Renal cortex interstitium (tissue), 11 donors: Measurements from ENCODE around the gene ZNF692. TPM values are rescaled to one million over a fixed set of nuclear protein-coding genes. Genes with fewer than 3 reads are reported as not detected.

ENCODE experiments used
- DNase-seq, 11 donors: peaks; one replicate each; pipeline ENCODE4 v3.0.0-alpha.2; 2013; ENCODE audit warnings: low read depth in 9 of 11, low spot score in 4 of 11; ENCODE audit errors: extremely low read depth in 1 of 11
- polyA plus RNA-seq, 3 donors: library from polyadenylated mRNA; unstranded; fragments of 120-200 nt; gene quantifications; one replicate each; pipeline ENCODE4 v1.2.1, GENCODE V29; 2013; ENCODE audit not compliant: insufficient read length in 3 of 3

ZNF692 gene
- polyA plus RNA-seq, 3 donors = 43.2 to 61.9 (median 47.0) TPM

GRCh38 chr1:248802454-248802853 lies 56.4 kb downstream of the ZNF692 start:
- no peak for DNase-seq

DNA sequence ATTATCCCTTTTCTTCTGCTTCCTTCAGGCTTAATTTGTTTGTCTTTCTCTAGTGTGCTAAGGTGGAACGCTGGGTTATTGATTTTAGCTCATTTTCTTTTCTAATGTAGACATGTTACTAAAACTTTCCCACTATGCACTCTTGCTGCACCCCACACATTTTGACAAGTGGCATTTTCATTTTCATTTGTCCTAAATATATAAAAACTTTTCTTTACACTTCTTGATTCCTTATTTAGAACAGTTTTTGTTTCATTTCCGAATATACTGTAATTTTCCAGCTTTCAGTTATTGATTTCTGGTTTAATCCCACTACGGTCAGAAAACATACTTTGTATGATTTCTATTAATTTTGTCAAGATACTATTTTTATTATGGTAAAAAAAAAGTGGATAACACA lies 58.4 kb downstream of the ZNF692 start:
- DNase-seq = no peak

Other genes with a start within 250 kb of the ZNF692 start
- not detected for gene OR2T11, start 224.0 kb downstream of the ZNF692 start, polyA plus RNA-seq
- not detected for gene OR2T35, start 213.8 kb downstream of the ZNF692 start, polyA plus RNA-seq
- not detected for gene OR2T27, start 203.6 kb downstream of the ZNF692 start, polyA plus RNA-seq
- gene OR14I1, start 156.3 kb downstream of the ZNF692 start, polyA plus RNA-seq = not detected
- gene LYPD8, start 103.3 kb downstream of the ZNF692 start, polyA plus RNA-seq = under 1 TPM in 1 of 3 donors, not detected in 2; 0.17 TPM
- 10 to 100 TPM; 23.6 to 31.4 (median 30.0) TPM for gene SH3BP5L, start 33.2 kb downstream of the ZNF692 start, polyA plus RNA-seq
- 10 to 100 TPM; 18.6 to 25.6 (median 24.0) TPM for gene ZNF672, start 20.9 kb downstream of the ZNF692 start, polyA plus RNA-seq
- 10 to 100 TPM; 11.8 to 12.3 (median 12.2) TPM for gene PGBD2, start 47.1 kb upstream of the ZNF692 start, polyA plus RNA-seq